ENCODE data around the gene ANK3. TPM values are rescaled to one million over a fixed set of nuclear protein-coding genes. Genes with fewer than 3 reads are reported as not detected.

Gene ANK3
- total RNA-seq, 2 donors from 2014 or later, result 41.0 to 113 TPM

- ATAC-seq, result no peak
- intact Hi-C loops (cut with DNase I), result loop anchor here (10.0 kb wide), 1 partner anchor 170 kb away; no protein-coding TSS in a partner anchor
- 77 to 81% methylated on average over 12 of the region's 12 CpGs for WGBS, 2 donors
Observed at GRCh38 chr10:60414877-60415585, 25.4 kb upstream of the ANK3 start.

GRCh38 chr10:60414111-60414510, 24.4 kb upstream of the ANK3 start:
- TF ChIP-seq POLR2A (IDR thresholded peaks at IDR 0.05) (no peak), CTCF (IDR thresholded peaks at IDR 0.05) (no peak)
- ATAC-seq, result no peak
- no peak overlapping the region for H3K27ac ChIP-seq
- 81 to 100% methylated on average over 2 of the region's 2 CpGs for WGBS, 2 donors
- no peak for DNase-seq
- no peaks in the 10 kb centered on the region for H3K9me3 ChIP-seq
- intact Hi-C loops (cut with DNase I), result loop anchor here (10.0 kb wide), 1 partner anchor 169 kb away; no protein-coding TSS in a partner anchor
- no peak overlapping the region for H3K4me3 ChIP-seq
- H3K27me3 ChIP-seq, result no peaks in the 10 kb centered on the region
- H3K4me1 ChIP-seq, result no peaks in the 10 kb centered on the region
- no peaks in the 10 kb centered on the region for H3K36me3 ChIP-seq (replicated peaks in 1 of 2; ENCODE audit: insufficient read depth in 1 of 2, low read depth in 2 of 2)

More at GRCh38 chr10:60414877-60415585, 25.4 kb upstream of the ANK3 start:
- Histone ChIP-seq H3K9me3 (no peaks in the 10 kb centered on the region), H3K4me1 (no peaks in the 10 kb centered on the region), H3K27ac (no peak overlapping the region), H3K27me3 (no peaks in the 10 kb centered on the region), H3K4me3 (no peak overlapping the region), H3K36me3 (replicated peaks in 1 of 2; ENCODE audit: insufficient read depth in 1 of 2, low read depth in 2 of 2) (no peaks in the 10 kb centered on the region)
- no peak for TF ChIP-seq POLR2A (IDR thresholded peaks at IDR 0.05)
- TF ChIP-seq CTCF (IDR thresholded peaks at IDR 0.05), result no peak
- DNase-seq, result peak in 1 of 4 donors; percentile 11

- 83 to 88% methylated on average over 2 of the region's 2 CpGs for WGBS, 2 donors
- no peak overlapping the region for H3K27ac ChIP-seq
- ATAC-seq, result no peak
- no peak overlapping the region for H3K4me3 ChIP-seq
- no peaks in the 10 kb centered on the region for H3K27me3 ChIP-seq
- H3K4me1 ChIP-seq, result no peaks in the 10 kb centered on the region
- TF ChIP-seq CTCF (IDR thresholded peaks at IDR 0.05) (no peak), POLR2A (IDR thresholded peaks at IDR 0.05) (no peak)
- no peak for DNase-seq
- H3K9me3 ChIP-seq, result no peaks in the 10 kb centered on the region
- intact Hi-C loops (cut with DNase I), result loop anchor here (10.0 kb wide), 1 partner anchor 169 kb away; no protein-coding TSS in a partner anchor
- H3K36me3 ChIP-seq (replicated peaks in 1 of 2; ENCODE audit: insufficient read depth in 1 of 2, low read depth in 2 of 2), result no peaks in the 10 kb centered on the region
Observed at GRCh38 chr10:60413306-60414012, 23.8 kb upstream of the ANK3 start.

GRCh38 chr10:60410970-60411369, 21.3 kb upstream of the ANK3 start:
- H3K27ac ChIP-seq, result no peak overlapping the region
- H3K27me3 ChIP-seq, result no peaks in the 10 kb centered on the region
- no peaks in the 10 kb centered on the region for H3K9me3 ChIP-seq
- WGBS, 2 donors, result 82 to 94% methylated on average over 3 of the region's 3 CpGs
- no peaks in the 10 kb centered on the region for H3K36me3 ChIP-seq (replicated peaks in 1 of 2; ENCODE audit: insufficient read depth in 1 of 2, low read depth in 2 of 2)
- intact Hi-C loops (cut with DNase I), result loop anchor here (10.0 kb wide), 1 partner anchor 166 kb away; no protein-coding TSS in a partner anchor
- ATAC-seq (no peak), DNase-seq (no peak)
- no peak for TF ChIP-seq POLR2A (IDR thresholded peaks at IDR 0.05)
- no peak for TF ChIP-seq CTCF (IDR thresholded peaks at IDR 0.05)
- no peak overlapping the region for H3K4me3 ChIP-seq
- H3K4me1 ChIP-seq, result no peaks in the 10 kb centered on the region
